ENCODE measurements around the gene RAB11FIP3.

The RAB11FIP3 gene

GRCh38 chr16:537415-538335, 112.2 kb downstream of the RAB11FIP3 start:
- peak; percentile 21 for TF ChIP-seq CTCF (IDR thresholded peaks at IDR 0.05; ENCODE audit: low read depth, low read length)
- DNase-seq (ENCODE audit: low read depth, low spot score), result no peak
- in situ Hi-C loops (cut with HindIII; ENCODE audit: low sequenced_read_pairs), result no loop called here
- H3K4me3 ChIP-seq (ENCODE audit: low read depth, low read length), result no peak overlapping the region

- DNase-seq (ENCODE audit: low read depth, low spot score), result peak; percentile 83
- in situ Hi-C loops (cut with HindIII; ENCODE audit: low sequenced_read_pairs), result no loop called here
- H3K4me3 ChIP-seq (ENCODE audit: low read depth, low read length), result no peak overlapping the region
- TF ChIP-seq CTCF (IDR thresholded peaks at IDR 0.05; ENCODE audit: low read depth, low read length), result peak; percentile 35
Observed at GRCh38 chr16:539901-540530, 114.6 kb downstream of the RAB11FIP3 start.

GRCh38 chr16:540645-541340, 115.3 kb downstream of the RAB11FIP3 start:
- TF ChIP-seq CTCF (IDR thresholded peaks at IDR 0.05; ENCODE audit: low read depth, low read length), result no peak
- DNase-seq (ENCODE audit: low read depth, low spot score), result no peak
- in situ Hi-C loops (cut with HindIII; ENCODE audit: low sequenced_read_pairs), result no loop called here
- no peak overlapping the region for H3K4me3 ChIP-seq (ENCODE audit: low read depth, low read length)

- no peak for TF ChIP-seq CTCF (IDR thresholded peaks at IDR 0.05; ENCODE audit: low read depth, low read length)
- DNase-seq (ENCODE audit: low read depth, low spot score), result no peak
- in situ Hi-C loops (cut with HindIII; ENCODE audit: low sequenced_read_pairs), result no loop called here
- H3K4me3 ChIP-seq (ENCODE audit: low read depth, low read length), result no peak overlapping the region
Observed at GRCh38 chr16:543301-544164, 118.1 kb downstream of the RAB11FIP3 start.

- DNase-seq (ENCODE audit: low read depth, low spot score), result no peak
- no peak for TF ChIP-seq CTCF (IDR thresholded peaks at IDR 0.05; ENCODE audit: low read depth, low read length)
- in situ Hi-C loops (cut with HindIII; ENCODE audit: low sequenced_read_pairs), result no loop called here
- no peak overlapping the region for H3K4me3 ChIP-seq (ENCODE audit: low read depth, low read length)
Observed at GRCh38 chr16:544517-544916, 119.1 kb downstream of the RAB11FIP3 start.
